Neutrophil (primary cell): ENCODE measurements around the gene UBE2D2.

Source experiments
- H3K27ac ChIP-seq: fragments of 200-600 bp; sonication (generic); 2 replicates; pipeline ENCODE4 v1.5.1; 2016; ENCODE audit warnings: mild to moderate bottlenecking, moderate library complexity
- H3K27me3 ChIP-seq: fragments of 200-600 bp; sonication (generic); 2 replicates; pipeline ENCODE4 v1.6.0; 2016; ENCODE audit warnings: mild to moderate bottlenecking
- H3K36me3 ChIP-seq: fragments of 200-600 bp; sonication (generic); 2 replicates; pipeline ENCODE4 v1.5.1; 2017
- H3K4me1 ChIP-seq, 2 experiments: fragments of 200-600 bp in 1 of 2; sonication (generic) in 1 of 2; 1 replicate in 1 of 2; 2 replicates in 1 of 2; pipeline versions ENCODE4 v1.5.1 to v1.6.1; 2013 to 2016; ENCODE audit warnings: low read depth in 1 of 2, low read length in 1 of 2, mild to moderate bottlenecking in 1 of 2, moderate library complexity in 1 of 2; ENCODE audit not compliant: control insufficient read depth in 1 of 2, insufficient read depth in 1 of 2
- H3K4me3 ChIP-seq, 2 experiments: fragments of 200-600 bp in 1 of 2; sonication (generic) in 1 of 2; 1 replicate in 1 of 2; 2 replicates in 1 of 2; pipeline ENCODE4 v1.5.1; 2013 to 2016; ENCODE audit warnings: low read depth in 1 of 2, low read length in 1 of 2, mild to moderate bottlenecking in 1 of 2, moderate library complexity in 1 of 2
- H3K9me3 ChIP-seq: fragments of 200-600 bp; sonication (generic); 2 replicates; pipeline ENCODE4 v1.5.1; 2016
- CTCF ChIP-seq: fragments of 200-600 bp; sonication (generic); IDR thresholded peaks from 2 replicates; pipeline ENCODE4 v1.5.1; 2016; ENCODE audit warnings: antibody characterized with exemption

The UBE2D2 gene

GRCh38 chr5:139669662-139670368 is 108.7 kb downstream of the UBE2D2 start:
- Histone ChIP-seq H3K9me3 (no peaks in the 10 kb centered on the region), H3K36me3 (no peaks in the 10 kb centered on the region), H3K4me1 (peaks cover 7 to 16% of the 10 kb centered on the region in 2 experiments), H3K4me3 (no peak overlapping the region), H3K27me3 (peaks cover 80% of the 10 kb centered on the region), H3K27ac (no peak overlapping the region)
- no peak for TF ChIP-seq CTCF

- Histone ChIP-seq H3K9me3 (no peaks in the 10 kb centered on the region), H3K27me3 (peaks cover 73% of the 10 kb centered on the region), H3K36me3 (no peaks in the 10 kb centered on the region), H3K27ac (no peak overlapping the region), H3K4me1 (peaks cover 6 to 16% of the 10 kb centered on the region in 2 experiments), H3K4me3 (no peak overlapping the region)
- TF ChIP-seq CTCF, result no peak
Measured at GRCh38 chr5:139670369-139671095, 109.4 kb downstream of the UBE2D2 start.

GRCh38 chr5:139671096-139671841 is 110.1 kb downstream of the UBE2D2 start:
- H3K4me1 ChIP-seq, result peaks cover 6 to 16% of the 10 kb centered on the region in 2 experiments
- TF ChIP-seq CTCF, result no peak
- H3K36me3 ChIP-seq, result no peaks in the 10 kb centered on the region
- no peak overlapping the region for H3K4me3 ChIP-seq
- peaks cover 66% of the 10 kb centered on the region for H3K27me3 ChIP-seq
- no peak overlapping the region for H3K27ac ChIP-seq
- H3K9me3 ChIP-seq, result no peaks in the 10 kb centered on the region

- no peak overlapping the region for H3K4me3 ChIP-seq
- TF ChIP-seq CTCF, result no peak
- no peak overlapping the region for H3K27ac ChIP-seq
- no peaks in the 10 kb centered on the region for H3K4me1 ChIP-seq
- peaks cover 38% of the 10 kb centered on the region for H3K27me3 ChIP-seq
- H3K36me3 ChIP-seq, result no peaks in the 10 kb centered on the region
- H3K9me3 ChIP-seq, result no peaks in the 10 kb centered on the region
Measured at GRCh38 chr5:139675213-139675612, 114.1 kb downstream of the UBE2D2 start.

GRCh38 chr5:139675825-139676224 is 114.7 kb downstream of the UBE2D2 start:
- H3K4me1 ChIP-seq, result no peaks in the 10 kb centered on the region
- H3K27ac ChIP-seq, result no peak overlapping the region
- H3K36me3 ChIP-seq, result no peaks in the 10 kb centered on the region
- H3K9me3 ChIP-seq, result no peaks in the 10 kb centered on the region
- no peak for TF ChIP-seq CTCF
- H3K4me3 ChIP-seq, result no peak overlapping the region
- H3K27me3 ChIP-seq, result peaks cover 32% of the 10 kb centered on the region
